Loucy (cell line): ENCODE results near the gene PCK1.

Experiments
- H2AFZ ChIP-seq: fragments of 200-600 bp; sonication (generic); 2 replicates; pipeline ENCODE4 v1.6.0; 2016; ENCODE audit warnings: antibody characterized with exemption, mild to moderate bottlenecking, low read length, moderate library complexity
- H3F3A ChIP-seq: fragments of 200-600 bp; 2 replicates; pipeline ENCODE4 v1.6.0; 2016; ENCODE audit warnings: antibody characterized with exemption, low read depth, mild to moderate bottlenecking
- H3K27me3 ChIP-seq: fragments of 200-600 bp; sonication (generic); 2 replicates; pipeline ENCODE4 v1.6.1; 2014; ENCODE audit warnings: low read length, mild to moderate bottlenecking; ENCODE audit not compliant: insufficient read depth, poor library complexity, severe bottlenecking
- H3K36me3 ChIP-seq: fragments of 200-600 bp; sonication (generic); 2 replicates; pipeline ENCODE4 v1.6.1; 2016; ENCODE audit warnings: low read length; ENCODE audit not compliant: insufficient read depth
- H3K4me1 ChIP-seq: fragments of 200-600 bp; sonication (generic); 2 replicates; pipeline ENCODE4 v1.5.1; 2014; ENCODE audit warnings: low read length, mild to moderate bottlenecking; ENCODE audit not compliant: insufficient read depth, poor library complexity, severe bottlenecking
- H3K4me2 ChIP-seq: fragments of 200-600 bp; sonication (generic); 2 replicates; pipeline ENCODE4 v1.6.0; 2014; ENCODE audit warnings: antibody characterized with exemption, low read length, low read depth, mild to moderate bottlenecking; ENCODE audit not compliant: poor library complexity, severe bottlenecking
- H3K4me3 ChIP-seq: fragments of 200-600 bp; sonication (generic); 2 replicates; pipeline ENCODE4 v1.5.1; 2014; ENCODE audit warnings: low read length, mild to moderate bottlenecking, mixed read lengths; ENCODE audit not compliant: poor library complexity, severe bottlenecking
- H3K79me2 ChIP-seq: fragments of 200-600 bp; sonication (generic); 2 replicates; pipeline ENCODE4 v1.6.1; 2014; ENCODE audit warnings: low read length; ENCODE audit not compliant: insufficient read depth
- H3K9ac ChIP-seq: fragments of 200-600 bp; sonication (generic); 2 replicates; pipeline ENCODE4 v1.6.0; 2014; ENCODE audit warnings: mild to moderate bottlenecking, low read depth, low read length, moderate library complexity; ENCODE audit not compliant: poor library complexity, severe bottlenecking
- H3K9me2 ChIP-seq: fragments of 200-600 bp; sonication (generic); replicated peaks from 2 replicates; pipeline ENCODE4 v1.6.1; 2016; ENCODE audit warnings: low read depth, low read length, mixed read lengths
- H3K9me3 ChIP-seq: fragments of 200-600 bp; sonication (generic); 2 replicates; pipeline ENCODE4 v1.6.1; 2014; ENCODE audit warnings: mild to moderate bottlenecking, antibody characterized with exemption, low read length, low read depth; ENCODE audit not compliant: insufficient read depth
- H4K20me1 ChIP-seq: fragments of 200-600 bp; sonication (generic); 2 replicates; pipeline ENCODE4 v1.6.0; 2014; ENCODE audit warnings: antibody characterized with exemption, low read length, mild to moderate bottlenecking; ENCODE audit not compliant: insufficient read depth, poor library complexity, severe bottlenecking
- EZH2phosphoT487 ChIP-seq: fragments of 200-600 bp; IDR thresholded peaks from 2 replicates; pipeline ENCODE4 v1.6.1; 2018; ENCODE audit warnings: antibody characterized with exemption, mild to moderate bottlenecking, moderate library complexity, borderline replicate concordance
- TF ChIP-seq, protein P1 (sequence below): fragments of 200-600 bp; sonication (generic); conservative IDR thresholded peaks from 2 replicates; pipeline ENCODE4 v1.5.1; 2014; ENCODE audit warnings: mild to moderate bottlenecking, antibody characterized with exemption, low read length

Gene PCK1

DNA sequence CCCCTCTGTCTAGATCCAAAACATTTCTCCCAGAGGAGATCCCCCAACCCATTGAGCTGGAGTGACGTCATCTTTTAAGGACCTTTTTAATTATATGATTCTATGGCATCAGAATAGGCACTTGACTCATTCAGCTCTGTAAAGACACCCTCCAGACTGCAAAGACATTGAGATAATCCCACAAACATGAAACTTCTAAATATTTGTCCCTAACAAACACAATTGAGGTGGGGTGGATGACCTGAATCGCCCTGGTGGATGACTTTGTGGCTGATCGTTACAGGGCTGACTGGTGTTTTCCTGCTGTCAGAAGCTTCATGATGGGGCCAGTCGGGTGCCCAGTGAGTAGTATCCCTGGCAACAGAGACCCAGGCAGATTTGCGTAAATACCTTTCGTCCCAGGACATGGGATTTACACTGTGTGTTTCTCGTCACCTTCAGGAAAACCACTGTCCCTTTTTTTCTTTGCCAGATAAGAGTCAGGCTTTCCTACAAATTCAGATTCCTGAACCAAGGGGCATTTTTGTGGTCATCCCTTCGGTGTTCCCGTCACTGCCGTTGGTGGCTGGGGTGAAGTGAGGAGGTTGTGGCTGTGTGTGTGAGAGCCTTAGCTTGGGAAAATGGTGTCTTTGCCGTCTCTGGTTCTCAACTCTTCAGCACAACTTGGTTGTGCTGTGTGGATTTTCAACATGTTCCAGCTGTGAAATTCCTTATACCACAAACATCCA lies 5.3 kb upstream of the PCK1 start:
- Histone ChIP-seq H3K9ac (no peak overlapping the region), H3K4me1 (no peaks in the 10 kb centered on the region), H3F3A (no peaks in the 10 kb centered on the region), H3K9me3 (no peaks in the 10 kb centered on the region), H4K20me1 (no peaks in the 10 kb centered on the region), H3K4me2 (no peak overlapping the region), H3K9me2 (no peaks in the 10 kb centered on the region), H3K4me3 (no peak overlapping the region), H2AFZ (no peak overlapping the region), H3K79me2 (no peaks in the 10 kb centered on the region), H3K36me3 (no peaks in the 10 kb centered on the region), H3K27me3 (peaks cover 5% of the 10 kb centered on the region)
- no peak for TF ChIP-seq EZH2phosphoT487
- TF ChIP-seq, protein P1, sequence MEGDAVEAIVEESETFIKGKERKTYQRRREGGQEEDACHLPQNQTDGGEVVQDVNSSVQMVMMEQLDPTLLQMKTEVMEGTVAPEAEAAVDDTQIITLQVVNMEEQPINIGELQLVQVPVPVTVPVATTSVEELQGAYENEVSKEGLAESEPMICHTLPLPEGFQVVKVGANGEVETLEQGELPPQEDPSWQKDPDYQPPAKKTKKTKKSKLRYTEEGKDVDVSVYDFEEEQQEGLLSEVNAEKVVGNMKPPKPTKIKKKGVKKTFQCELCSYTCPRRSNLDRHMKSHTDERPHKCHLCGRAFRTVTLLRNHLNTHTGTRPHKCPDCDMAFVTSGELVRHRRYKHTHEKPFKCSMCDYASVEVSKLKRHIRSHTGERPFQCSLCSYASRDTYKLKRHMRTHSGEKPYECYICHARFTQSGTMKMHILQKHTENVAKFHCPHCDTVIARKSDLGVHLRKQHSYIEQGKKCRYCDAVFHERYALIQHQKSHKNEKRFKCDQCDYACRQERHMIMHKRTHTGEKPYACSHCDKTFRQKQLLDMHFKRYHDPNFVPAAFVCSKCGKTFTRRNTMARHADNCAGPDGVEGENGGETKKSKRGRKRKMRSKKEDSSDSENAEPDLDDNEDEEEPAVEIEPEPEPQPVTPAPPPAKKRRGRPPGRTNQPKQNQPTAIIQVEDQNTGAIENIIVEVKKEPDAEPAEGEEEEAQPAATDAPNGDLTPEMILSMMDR = no peak

DNA sequence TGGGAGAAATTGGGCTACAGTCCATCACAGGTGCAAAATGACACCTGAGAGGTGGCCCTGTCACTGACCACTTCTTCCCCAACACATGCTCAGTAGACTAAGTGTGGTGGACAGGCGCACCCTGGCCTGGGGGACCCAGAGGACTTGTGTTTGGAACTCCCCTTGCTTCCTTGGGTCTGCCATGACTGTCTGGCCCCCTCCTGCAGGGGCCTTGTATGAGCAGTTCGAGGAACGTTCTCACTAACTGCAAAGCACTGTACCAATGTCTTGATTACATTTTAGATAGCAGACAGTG lies 4.0 kb upstream of the PCK1 start:
- Histone ChIP-seq H3K79me2 (no peaks in the 10 kb centered on the region), H3K9ac (no peak overlapping the region), H3K27me3 (peaks cover 5% of the 10 kb centered on the region), H3F3A (no peaks in the 10 kb centered on the region), H2AFZ (no peak overlapping the region), H4K20me1 (no peaks in the 10 kb centered on the region), H3K4me1 (no peaks in the 10 kb centered on the region), H3K9me2 (no peaks in the 10 kb centered on the region), H3K9me3 (no peaks in the 10 kb centered on the region), H3K36me3 (no peaks in the 10 kb centered on the region), H3K4me2 (no peak overlapping the region), H3K4me3 (no peak overlapping the region)
- TF ChIP-seq, protein P1 = no peak
- TF ChIP-seq EZH2phosphoT487 = no peak

DNA sequence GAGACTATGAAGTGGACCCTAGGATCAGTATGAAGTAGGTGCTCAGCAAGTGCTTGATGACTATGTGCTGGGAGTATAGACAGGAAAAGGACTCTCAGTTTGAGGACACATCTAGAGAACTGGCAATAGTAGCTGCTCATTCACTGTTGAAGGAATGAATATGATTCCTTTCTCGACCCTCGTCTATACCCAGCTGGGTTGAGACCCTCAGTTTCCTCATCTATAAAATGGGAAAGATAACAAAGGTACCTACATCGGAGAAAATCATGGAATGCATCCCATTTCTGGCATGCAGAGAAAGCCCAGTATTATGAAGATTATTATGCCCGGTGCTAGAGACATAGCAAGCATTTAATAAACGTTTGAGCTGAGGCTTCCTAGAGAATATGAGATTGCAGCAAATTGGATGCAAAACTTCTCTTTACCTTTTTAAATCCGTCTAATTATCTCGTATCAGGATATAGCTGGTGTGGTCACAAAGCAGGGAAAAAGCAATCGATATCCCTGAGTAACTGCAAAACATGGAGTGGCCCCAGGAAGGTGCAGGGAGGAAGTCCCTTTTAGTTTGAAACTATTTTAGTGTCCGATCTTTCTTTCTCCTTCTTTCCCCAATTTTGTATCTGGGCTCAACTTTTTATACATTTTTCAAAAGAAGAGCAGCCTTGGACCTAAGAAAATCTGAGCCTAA lies 2.8 kb upstream of the PCK1 start:
- no peak overlapping the region for H3K4me2 ChIP-seq
- peaks cover 5% of the 10 kb centered on the region for H3K27me3 ChIP-seq
- H3K9me2 ChIP-seq = no peaks in the 10 kb centered on the region
- no peaks in the 10 kb centered on the region for H3K36me3 ChIP-seq
- no peaks in the 10 kb centered on the region for H3F3A ChIP-seq
- no peaks in the 10 kb centered on the region for H3K9me3 ChIP-seq
- no peaks in the 10 kb centered on the region for H3K4me1 ChIP-seq
- H2AFZ ChIP-seq = no peak overlapping the region
- TF ChIP-seq EZH2phosphoT487 = no peak
- TF ChIP-seq, protein P1 = no peak
- H4K20me1 ChIP-seq = no peaks in the 10 kb centered on the region
- H3K9ac ChIP-seq = no peak overlapping the region
- H3K4me3 ChIP-seq = no peak overlapping the region
- H3K79me2 ChIP-seq = no peaks in the 10 kb centered on the region
